WTC11 (cell line): ENCODE results near the gene FERMT3. TPM values are rescaled to one million over a fixed set of nuclear protein-coding genes. Genes with fewer than 3 reads are reported as not detected.

Experiments
- ATAC-seq: fragments of 200-7000 bp; cut with Tn5 transposase; 2 replicates; pipeline ENCODE4 v1.10.0; 2021; ENCODE audit warnings: mild to moderate bottlenecking, moderate library complexity
- CTCF ChIA-PET: fragments of 300-600 bp; sonication (Branson Sonifier 250); formaldehyde crosslinking; loops from one replicate; lab custom pipeline; 2021; ENCODE audit warnings: antibody characterized with exemption; lab: Charles Lee
- POLR2A ChIA-PET: fragments of 350-600 bp; sonication (Branson Sonifier 250); formaldehyde crosslinking; loops from one replicate; lab custom pipeline; 2021; ENCODE audit warnings: antibody characterized with exemption; lab: Charles Lee
- DNase-seq: peaks from one replicate; pipeline ENCODE4 v3.0.0; 2021; ENCODE audit warnings: low spot score
- H3K27ac Mint-ChIP-seq: 2 replicates; pipeline ENCODE4 v1.8.0; 2021; ENCODE audit warnings: mixed read lengths
- H3K27me3 Mint-ChIP-seq: 2 replicates; pipeline ENCODE4 v1.8.0; 2021; ENCODE audit warnings: low read depth, mild to moderate bottlenecking, moderate library complexity, mixed read lengths
- H3K36me3 Mint-ChIP-seq: 2 replicates; pipeline ENCODE4 v1.8.0; 2021; ENCODE audit warnings: mixed read lengths
- H3K4me1 Mint-ChIP-seq: 2 replicates; pipeline ENCODE4 v1.8.0; 2022; ENCODE audit warnings: mixed read lengths
- H3K4me3 Mint-ChIP-seq: 2 replicates; pipeline ENCODE4 v1.8.0; 2021; ENCODE audit warnings: mild to moderate bottlenecking, moderate library complexity, mixed read lengths
- H3K9me3 Mint-ChIP-seq: 2 replicates; pipeline ENCODE4 v1.8.0; 2021; ENCODE audit warnings: mixed read lengths
- GABPB1 ChIP-seq: sonication (generic); formaldehyde crosslinking; IDR thresholded peaks from 2 replicates; pipeline ENCODE4 v1.8.1; 2023; ENCODE audit warnings: mild to moderate bottlenecking, missing genetic modification reagents
- HMGA2 ChIP-seq: fragments of 250-450 bp; sonication (Bioruptor Pico); IDR thresholded peaks from 2 replicates; pipeline ENCODE4 v1.4.0; 2021; ENCODE audit warnings: mild to moderate bottlenecking, moderate library complexity
- PRRX2 ChIP-seq: fragments of 250-450 bp; sonication (Bioruptor Pico); IDR thresholded peaks from 2 replicates; pipeline ENCODE4 v1.8.0; 2021; ENCODE audit warnings: mild to moderate bottlenecking
- SOX15 ChIP-seq: fragments of 250-450 bp; sonication (Bioruptor Pico); IDR thresholded peaks from 2 replicates; pipeline ENCODE4 v1.9.0; 2021; ENCODE audit warnings: mild to moderate bottlenecking
- ZNF263 ChIP-seq: sonication (generic); formaldehyde crosslinking; IDR thresholded peaks from 2 replicates; pipeline ENCODE4 v1.8.1; 2022; ENCODE audit warnings: low read depth, mild to moderate bottlenecking, moderate library complexity, missing genetic modification reagents
- ZNF423 ChIP-seq: fragments of 250-450 bp; sonication (Bioruptor Pico); IDR thresholded peaks from 2 replicates; pipeline ENCODE4 v2.1.2; 2022; ENCODE audit warnings: mild to moderate bottlenecking, moderate library complexity
- total RNA-seq: library from RNA; stranded (reverse); gene quantifications from 3 replicates; pipeline ENCODE4 v1.2.3, GENCODE V29; 2021
- TF ChIP-seq, protein P1 (sequence below): sonication (generic); formaldehyde crosslinking; IDR thresholded peaks from 2 replicates; pipeline ENCODE4 v1.8.1; 2023; ENCODE audit warnings: mild to moderate bottlenecking, moderate library complexity, missing genetic modification reagents
- TF ChIP-seq, protein P2 (sequence below): fragments of 200-600 bp; IDR thresholded peaks from 2 replicates; pipeline ENCODE4 v1.8.0; 2022; ENCODE audit warnings: antibody characterized with exemption
- TF ChIP-seq, protein P3 (sequence below): sonication (generic); formaldehyde crosslinking; IDR thresholded peaks from 2 replicates; pipeline ENCODE4 v1.8.1; 2023; ENCODE audit warnings: mild to moderate bottlenecking, missing genetic modification reagents, moderate library complexity
- TF ChIP-seq, protein P4 (sequence below): fragments of 250-450 bp; sonication (Bioruptor Pico); IDR thresholded peaks from 2 replicates; pipeline ENCODE4 v1.9.0; 2021; ENCODE audit warnings: moderate library complexity, mild to moderate bottlenecking, inconsistent platforms, borderline replicate concordance
- TF ChIP-seq, protein P5 (sequence below): sonication (generic); formaldehyde crosslinking; IDR thresholded peaks from 2 replicates; pipeline ENCODE4 v1.8.0; 2022; ENCODE audit warnings: mild to moderate bottlenecking, missing genetic modification reagents
- TF ChIP-seq, protein P6 (sequence below): sonication (generic); formaldehyde crosslinking; IDR thresholded peaks from 2 replicates; pipeline ENCODE4 v1.8.0; 2022; ENCODE audit warnings: mild to moderate bottlenecking, missing genetic modification reagents
- TF ChIP-seq, protein P7 (sequence below): sonication (generic); formaldehyde crosslinking; IDR thresholded peaks from 2 replicates; pipeline ENCODE4 v1.8.0; 2022; ENCODE audit warnings: mild to moderate bottlenecking, missing genetic modification reagents
- TF ChIP-seq, protein P8 (sequence below): sonication (generic); formaldehyde crosslinking; IDR thresholded peaks from 2 replicates; pipeline ENCODE4 v1.8.0; 2023; ENCODE audit warnings: missing genetic modification reagents, mild to moderate bottlenecking, borderline replicate concordance

The FERMT3 gene
- total RNA-seq, 1 experiment from 2014 or later = 3.8 TPM

DNA sequence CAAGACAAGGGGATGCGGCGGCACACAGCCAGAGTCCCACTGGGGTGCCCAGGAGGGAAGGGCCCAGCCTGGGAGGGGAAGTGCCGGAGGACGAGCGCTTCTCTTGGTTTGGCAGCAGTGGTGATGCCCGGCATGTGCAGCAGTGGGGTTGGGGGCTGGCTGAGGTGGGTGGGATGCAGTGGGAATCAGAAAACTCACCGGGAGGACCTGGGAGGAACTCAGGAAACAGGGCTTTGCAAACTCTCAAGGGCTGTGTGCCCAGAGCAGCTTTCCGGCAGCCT is 3.0 kb downstream of the FERMT3 start:
- ChIA-PET POLR2A (interaction anchor here (0.5 kb wide), 1 partner anchor 20 kb away, joined by 5 read pairs; no protein-coding TSS in a partner anchor), CTCF (interaction anchor here (1.0 to 2.0 kb wide), 3 partner anchors 92 to 145 kb away, joined by 3 to 8 read pairs (median 6); no protein-coding TSS in a partner anchor)
- H3K27ac Mint-ChIP-seq = no peak overlapping the region
- no peaks in the 10 kb centered on the region for H3K27me3 Mint-ChIP-seq
- no peak for DNase-seq
- no peaks in the 10 kb centered on the region for H3K9me3 Mint-ChIP-seq
- peaks cover 5% of the 10 kb centered on the region for H3K36me3 Mint-ChIP-seq
- no peak for ATAC-seq
- peaks cover 3% of the 10 kb centered on the region for H3K4me1 Mint-ChIP-seq
- no peak for TF ChIP-seq SOX15 (CRISPR knock-in tag)
- TF ChIP-seq ZNF423 (CRISPR knock-in tag) = no peak
- no peak for TF ChIP-seq HMGA2
- TF ChIP-seq, protein P1, sequence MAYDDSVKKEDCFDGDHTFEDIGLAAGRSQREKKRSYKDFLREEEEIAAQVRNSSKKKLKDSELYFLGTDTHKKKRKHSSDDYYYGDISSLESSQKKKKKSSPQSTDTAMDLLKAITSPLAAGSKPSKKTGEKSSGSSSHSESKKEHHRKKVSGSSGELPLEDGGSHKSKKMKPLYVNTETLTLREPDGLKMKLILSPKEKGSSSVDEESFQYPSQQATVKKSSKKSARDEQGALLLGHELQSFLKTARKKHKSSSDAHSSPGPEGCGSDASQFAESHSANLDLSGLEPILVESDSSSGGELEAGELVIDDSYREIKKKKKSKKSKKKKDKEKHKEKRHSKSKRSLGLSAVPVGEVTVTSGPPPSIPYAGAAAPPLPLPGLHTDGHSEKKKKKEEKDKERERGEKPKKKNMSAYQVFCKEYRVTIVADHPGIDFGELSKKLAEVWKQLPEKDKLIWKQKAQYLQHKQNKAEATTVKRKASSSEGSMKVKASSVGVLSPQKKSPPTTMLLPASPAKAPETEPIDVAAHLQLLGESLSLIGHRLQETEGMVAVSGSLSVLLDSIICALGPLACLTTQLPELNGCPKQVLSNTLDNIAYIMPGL = no peak
- TF ChIP-seq, protein P2, sequence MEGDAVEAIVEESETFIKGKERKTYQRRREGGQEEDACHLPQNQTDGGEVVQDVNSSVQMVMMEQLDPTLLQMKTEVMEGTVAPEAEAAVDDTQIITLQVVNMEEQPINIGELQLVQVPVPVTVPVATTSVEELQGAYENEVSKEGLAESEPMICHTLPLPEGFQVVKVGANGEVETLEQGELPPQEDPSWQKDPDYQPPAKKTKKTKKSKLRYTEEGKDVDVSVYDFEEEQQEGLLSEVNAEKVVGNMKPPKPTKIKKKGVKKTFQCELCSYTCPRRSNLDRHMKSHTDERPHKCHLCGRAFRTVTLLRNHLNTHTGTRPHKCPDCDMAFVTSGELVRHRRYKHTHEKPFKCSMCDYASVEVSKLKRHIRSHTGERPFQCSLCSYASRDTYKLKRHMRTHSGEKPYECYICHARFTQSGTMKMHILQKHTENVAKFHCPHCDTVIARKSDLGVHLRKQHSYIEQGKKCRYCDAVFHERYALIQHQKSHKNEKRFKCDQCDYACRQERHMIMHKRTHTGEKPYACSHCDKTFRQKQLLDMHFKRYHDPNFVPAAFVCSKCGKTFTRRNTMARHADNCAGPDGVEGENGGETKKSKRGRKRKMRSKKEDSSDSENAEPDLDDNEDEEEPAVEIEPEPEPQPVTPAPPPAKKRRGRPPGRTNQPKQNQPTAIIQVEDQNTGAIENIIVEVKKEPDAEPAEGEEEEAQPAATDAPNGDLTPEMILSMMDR = no peak
- TF ChIP-seq, protein P3, sequence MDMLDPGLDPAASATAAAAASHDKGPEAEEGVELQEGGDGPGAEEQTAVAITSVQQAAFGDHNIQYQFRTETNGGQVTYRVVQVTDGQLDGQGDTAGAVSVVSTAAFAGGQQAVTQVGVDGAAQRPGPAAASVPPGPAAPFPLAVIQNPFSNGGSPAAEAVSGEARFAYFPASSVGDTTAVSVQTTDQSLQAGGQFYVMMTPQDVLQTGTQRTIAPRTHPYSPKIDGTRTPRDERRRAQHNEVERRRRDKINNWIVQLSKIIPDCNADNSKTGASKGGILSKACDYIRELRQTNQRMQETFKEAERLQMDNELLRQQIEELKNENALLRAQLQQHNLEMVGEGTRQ (CRISPR knock-in tag) = no peak
- no peak for TF ChIP-seq ZNF263 (CRISPR knock-in tag)
- TF ChIP-seq, protein P4, sequence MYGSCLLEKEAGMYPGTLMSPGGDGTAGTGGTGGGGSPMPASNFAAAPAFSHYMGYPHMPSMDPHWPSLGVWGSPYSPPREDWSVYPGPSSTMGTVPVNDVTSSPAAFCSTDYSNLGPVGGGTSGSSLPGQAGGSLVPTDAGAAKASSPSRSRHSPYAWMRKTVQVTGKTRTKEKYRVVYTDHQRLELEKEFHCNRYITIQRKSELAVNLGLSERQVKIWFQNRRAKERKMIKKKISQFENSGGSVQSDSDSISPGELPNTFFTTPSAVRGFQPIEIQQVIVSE (CRISPR knock-in tag) = no peak
- TF ChIP-seq, protein P5, sequence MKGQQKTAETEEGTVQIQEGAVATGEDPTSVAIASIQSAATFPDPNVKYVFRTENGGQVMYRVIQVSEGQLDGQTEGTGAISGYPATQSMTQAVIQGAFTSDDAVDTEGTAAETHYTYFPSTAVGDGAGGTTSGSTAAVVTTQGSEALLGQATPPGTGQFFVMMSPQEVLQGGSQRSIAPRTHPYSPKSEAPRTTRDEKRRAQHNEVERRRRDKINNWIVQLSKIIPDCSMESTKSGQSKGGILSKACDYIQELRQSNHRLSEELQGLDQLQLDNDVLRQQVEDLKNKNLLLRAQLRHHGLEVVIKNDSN (CRISPR knock-in tag) = no peak
- no peak for TF ChIP-seq GABPB1 (CRISPR knock-in tag)
- H3K4me3 Mint-ChIP-seq = no peak overlapping the region

DNA sequence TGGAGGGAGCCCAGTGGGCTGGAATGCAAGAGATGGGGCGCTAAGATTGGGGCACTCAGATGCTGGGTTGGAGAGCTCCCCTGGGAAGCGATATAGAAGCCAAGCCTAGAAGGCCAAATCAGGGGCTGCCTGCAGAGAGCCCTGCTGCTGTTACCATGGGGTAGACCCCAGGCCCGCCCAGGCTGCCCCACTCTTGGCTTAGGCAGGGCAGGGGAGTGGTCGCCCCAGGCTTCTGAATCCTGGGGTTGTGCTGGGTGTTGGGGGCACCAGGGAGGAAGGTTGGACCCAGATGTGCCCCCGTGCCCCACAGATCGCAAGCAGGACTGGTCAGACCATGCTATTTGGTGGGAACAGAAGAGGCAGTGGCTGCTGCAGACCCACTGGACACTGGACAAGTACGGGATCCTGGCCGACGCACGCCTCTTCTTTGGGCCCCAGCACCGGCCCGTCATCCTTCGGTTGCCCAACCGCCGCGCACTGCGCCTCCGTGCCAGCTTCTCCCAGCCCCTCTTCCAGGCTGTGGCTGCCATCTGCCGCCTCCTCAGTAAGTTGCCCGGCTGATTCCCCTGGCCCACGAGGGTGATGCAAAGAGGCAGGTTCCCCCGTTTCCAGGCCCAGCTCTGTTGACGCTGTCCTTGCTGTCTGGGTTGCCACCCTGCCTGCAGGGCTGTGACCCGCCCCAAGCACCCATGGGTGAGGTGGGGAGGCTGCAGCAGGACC is 3.9 kb downstream of the FERMT3 start:
- Mint-ChIP-seq H3K36me3 (peaks cover 7% of the 10 kb centered on the region), H3K27me3 (no peaks in the 10 kb centered on the region), H3K9me3 (no peaks in the 10 kb centered on the region), H3K4me1 (no peaks in the 10 kb centered on the region), H3K4me3 (no peak overlapping the region), H3K27ac (no peak overlapping the region)
- TF ChIP-seq, protein P6, sequence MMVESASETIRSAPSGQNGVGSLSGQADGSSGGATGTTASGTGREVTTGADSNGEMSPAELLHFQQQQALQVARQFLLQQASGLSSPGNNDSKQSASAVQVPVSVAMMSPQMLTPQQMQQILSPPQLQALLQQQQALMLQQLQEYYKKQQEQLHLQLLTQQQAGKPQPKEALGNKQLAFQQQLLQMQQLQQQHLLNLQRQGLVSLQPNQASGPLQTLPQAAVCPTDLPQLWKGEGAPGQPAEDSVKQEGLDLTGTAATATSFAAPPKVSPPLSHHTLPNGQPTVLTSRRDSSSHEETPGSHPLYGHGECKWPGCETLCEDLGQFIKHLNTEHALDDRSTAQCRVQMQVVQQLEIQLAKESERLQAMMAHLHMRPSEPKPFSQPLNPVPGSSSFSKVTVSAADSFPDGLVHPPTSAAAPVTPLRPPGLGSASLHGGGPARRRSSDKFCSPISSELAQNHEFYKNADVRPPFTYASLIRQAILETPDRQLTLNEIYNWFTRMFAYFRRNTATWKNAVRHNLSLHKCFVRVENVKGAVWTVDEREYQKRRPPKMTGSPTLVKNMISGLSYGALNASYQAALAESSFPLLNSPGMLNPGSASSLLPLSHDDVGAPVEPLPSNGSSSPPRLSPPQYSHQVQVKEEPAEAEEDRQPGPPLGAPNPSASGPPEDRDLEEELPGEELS (CRISPR knock-in tag) = no peak
- TF ChIP-seq, protein P7, sequence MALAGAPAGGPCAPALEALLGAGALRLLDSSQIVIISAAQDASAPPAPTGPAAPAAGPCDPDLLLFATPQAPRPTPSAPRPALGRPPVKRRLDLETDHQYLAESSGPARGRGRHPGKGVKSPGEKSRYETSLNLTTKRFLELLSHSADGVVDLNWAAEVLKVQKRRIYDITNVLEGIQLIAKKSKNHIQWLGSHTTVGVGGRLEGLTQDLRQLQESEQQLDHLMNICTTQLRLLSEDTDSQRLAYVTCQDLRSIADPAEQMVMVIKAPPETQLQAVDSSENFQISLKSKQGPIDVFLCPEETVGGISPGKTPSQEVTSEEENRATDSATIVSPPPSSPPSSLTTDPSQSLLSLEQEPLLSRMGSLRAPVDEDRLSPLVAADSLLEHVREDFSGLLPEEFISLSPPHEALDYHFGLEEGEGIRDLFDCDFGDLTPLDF (CRISPR knock-in tag) = no peak
- no peak for TF ChIP-seq PRRX2 (CRISPR knock-in tag)
- TF ChIP-seq, protein P8, sequence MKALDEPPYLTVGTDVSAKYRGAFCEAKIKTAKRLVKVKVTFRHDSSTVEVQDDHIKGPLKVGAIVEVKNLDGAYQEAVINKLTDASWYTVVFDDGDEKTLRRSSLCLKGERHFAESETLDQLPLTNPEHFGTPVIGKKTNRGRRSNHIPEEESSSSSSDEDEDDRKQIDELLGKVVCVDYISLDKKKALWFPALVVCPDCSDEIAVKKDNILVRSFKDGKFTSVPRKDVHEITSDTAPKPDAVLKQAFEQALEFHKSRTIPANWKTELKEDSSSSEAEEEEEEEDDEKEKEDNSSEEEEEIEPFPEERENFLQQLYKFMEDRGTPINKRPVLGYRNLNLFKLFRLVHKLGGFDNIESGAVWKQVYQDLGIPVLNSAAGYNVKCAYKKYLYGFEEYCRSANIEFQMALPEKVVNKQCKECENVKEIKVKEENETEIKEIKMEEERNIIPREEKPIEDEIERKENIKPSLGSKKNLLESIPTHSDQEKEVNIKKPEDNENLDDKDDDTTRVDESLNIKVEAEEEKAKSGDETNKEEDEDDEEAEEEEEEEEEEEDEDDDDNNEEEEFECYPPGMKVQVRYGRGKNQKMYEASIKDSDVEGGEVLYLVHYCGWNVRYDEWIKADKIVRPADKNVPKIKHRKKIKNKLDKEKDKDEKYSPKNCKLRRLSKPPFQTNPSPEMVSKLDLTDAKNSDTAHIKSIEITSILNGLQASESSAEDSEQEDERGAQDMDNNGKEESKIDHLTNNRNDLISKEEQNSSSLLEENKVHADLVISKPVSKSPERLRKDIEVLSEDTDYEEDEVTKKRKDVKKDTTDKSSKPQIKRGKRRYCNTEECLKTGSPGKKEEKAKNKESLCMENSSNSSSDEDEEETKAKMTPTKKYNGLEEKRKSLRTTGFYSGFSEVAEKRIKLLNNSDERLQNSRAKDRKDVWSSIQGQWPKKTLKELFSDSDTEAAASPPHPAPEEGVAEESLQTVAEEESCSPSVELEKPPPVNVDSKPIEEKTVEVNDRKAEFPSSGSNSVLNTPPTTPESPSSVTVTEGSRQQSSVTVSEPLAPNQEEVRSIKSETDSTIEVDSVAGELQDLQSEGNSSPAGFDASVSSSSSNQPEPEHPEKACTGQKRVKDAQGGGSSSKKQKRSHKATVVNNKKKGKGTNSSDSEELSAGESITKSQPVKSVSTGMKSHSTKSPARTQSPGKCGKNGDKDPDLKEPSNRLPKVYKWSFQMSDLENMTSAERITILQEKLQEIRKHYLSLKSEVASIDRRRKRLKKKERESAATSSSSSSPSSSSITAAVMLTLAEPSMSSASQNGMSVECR (CRISPR knock-in tag) = no peak
- ChIA-PET CTCF (interaction anchor here (1.2 to 2.0 kb wide), 4 partner anchors 16 to 94 kb away, joined by 4 to 8 read pairs (median 4); partner anchors contain the start of genes NUDT22 and TRPT1), POLR2A (no interaction called here)
- DNase-seq (no peak), ATAC-seq (no peak)
